Measurements from ENCODE around the gene TMEM86A.

GRCh38 chr11:18749681-18750319, 51.2 kb downstream of the TMEM86A start:
- TF ChIP-seq, protein P1, sequence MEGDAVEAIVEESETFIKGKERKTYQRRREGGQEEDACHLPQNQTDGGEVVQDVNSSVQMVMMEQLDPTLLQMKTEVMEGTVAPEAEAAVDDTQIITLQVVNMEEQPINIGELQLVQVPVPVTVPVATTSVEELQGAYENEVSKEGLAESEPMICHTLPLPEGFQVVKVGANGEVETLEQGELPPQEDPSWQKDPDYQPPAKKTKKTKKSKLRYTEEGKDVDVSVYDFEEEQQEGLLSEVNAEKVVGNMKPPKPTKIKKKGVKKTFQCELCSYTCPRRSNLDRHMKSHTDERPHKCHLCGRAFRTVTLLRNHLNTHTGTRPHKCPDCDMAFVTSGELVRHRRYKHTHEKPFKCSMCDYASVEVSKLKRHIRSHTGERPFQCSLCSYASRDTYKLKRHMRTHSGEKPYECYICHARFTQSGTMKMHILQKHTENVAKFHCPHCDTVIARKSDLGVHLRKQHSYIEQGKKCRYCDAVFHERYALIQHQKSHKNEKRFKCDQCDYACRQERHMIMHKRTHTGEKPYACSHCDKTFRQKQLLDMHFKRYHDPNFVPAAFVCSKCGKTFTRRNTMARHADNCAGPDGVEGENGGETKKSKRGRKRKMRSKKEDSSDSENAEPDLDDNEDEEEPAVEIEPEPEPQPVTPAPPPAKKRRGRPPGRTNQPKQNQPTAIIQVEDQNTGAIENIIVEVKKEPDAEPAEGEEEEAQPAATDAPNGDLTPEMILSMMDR (conservative IDR thresholded peaks at IDR 0.05; ENCODE audit: low read length), result no peak
- no peak for TF ChIP-seq EZH2phosphoT487 (IDR thresholded peaks at IDR 0.05; ENCODE audit: borderline replicate concordance, low read depth, low read length)

All from OCI-LY7 (cell line).